ENCODE data around the gene MLH3.

The MLH3 gene

DNA sequence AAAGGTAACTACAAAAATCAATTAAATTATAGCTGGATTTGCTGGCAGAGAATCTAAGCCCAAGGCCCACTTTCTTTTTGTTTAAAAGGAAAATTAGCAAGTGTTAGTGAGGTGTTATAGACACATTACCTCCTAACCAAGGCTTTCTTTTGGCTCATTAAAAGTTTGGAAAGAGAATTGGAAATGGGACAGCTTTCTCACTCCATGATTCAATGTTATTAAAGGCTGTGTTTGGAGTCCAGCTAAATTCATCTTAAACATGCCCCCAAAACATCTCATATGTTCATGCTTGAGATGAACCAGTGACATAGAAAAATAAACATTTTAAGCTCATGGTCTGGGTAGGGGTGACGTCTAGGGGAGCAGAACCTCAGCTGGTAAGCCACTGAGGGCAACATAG, 82.5 kb downstream of the MLH3 start:
- DNase-seq: no peak

DNA sequence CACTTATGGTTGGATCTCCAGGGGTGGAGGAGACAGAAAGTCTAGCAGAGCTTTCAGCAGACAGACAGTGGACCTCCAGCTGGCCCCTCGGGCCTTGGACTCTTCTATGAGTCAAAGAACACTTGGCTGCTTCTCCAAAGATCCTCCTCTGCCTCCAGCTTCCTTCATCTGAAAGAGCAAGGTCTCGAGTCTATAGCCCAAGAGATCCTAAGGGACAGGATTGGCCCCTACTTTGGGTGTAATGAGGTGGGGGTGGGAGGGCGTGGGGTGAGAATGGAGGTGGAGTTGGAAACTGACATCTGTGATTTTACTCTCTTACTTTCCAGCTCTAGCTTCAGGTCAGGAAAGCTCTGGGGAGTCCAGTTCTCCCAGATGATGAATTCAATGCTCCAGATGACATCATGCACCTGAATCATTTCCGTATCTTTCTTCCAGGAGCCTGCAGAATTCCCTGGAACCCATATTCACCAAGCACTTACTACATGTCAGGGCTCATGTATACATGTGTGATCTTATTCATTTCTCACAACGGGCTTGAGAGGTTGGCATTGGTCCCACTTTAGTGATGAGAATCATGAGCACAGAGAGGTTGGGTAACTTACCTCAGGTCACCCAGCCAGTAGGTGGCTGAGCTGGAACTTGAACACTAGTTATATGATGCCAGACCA, 85.6 kb downstream of the MLH3 start:
- no peak for DNase-seq

DNA sequence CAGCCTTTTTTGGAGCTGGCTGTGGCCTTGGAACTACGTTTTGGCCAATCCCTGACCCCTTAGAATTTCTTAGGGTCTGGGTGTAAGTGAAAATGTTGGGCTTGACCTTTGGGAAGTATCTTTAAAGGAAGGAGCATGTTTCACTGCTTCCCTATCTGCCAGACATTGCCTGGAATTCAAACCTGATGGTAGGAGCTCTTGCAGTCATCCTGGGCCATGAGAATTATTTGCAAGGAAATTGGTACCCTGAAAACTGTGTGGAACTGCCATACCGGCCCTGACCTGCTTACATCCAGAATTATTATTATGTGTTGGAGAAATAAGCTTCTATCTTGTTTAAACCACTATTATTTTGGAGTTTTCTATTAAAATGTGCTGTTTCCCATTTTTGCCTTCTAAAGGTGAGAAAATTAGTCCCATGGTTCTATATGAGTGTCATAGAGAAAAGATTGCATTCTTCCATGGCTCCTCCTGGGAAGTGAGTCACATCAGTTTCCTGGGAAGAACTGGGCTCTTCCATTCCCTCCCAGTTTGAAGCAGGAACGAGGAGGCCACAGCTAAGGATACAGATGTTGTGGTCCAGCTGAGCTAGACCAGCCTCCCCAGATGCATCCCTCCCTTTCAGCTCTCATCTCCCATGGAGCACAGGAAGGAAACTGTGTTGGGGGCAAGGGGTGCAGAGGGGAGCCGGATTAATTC, 86.3 kb downstream of the MLH3 start:
- no peak for DNase-seq
